Measurements from ENCODE around the gene AIG1.

Gene AIG1

GRCh38 chr6:143357561-143358255 lies 297.0 kb downstream of the AIG1 start:
- H3K27ac ChIP-seq: no peak overlapping the region
- H3K4me3 ChIP-seq: no peak overlapping the region
- no peaks in the 10 kb centered on the region for H3K9me3 ChIP-seq (ENCODE audit: low read depth, low read length)
- H3K9ac ChIP-seq (ENCODE audit: insufficient read length): no peak overlapping the region
- DNase-seq (ENCODE audit: low read depth, low spot score): no peak
- H3K36me3 ChIP-seq (ENCODE audit: insufficient read depth, low read length): no peaks in the 10 kb centered on the region
- TF ChIP-seq EZH2 (IDR thresholded peaks at IDR 0.05) (no peak), POLR2AphosphoS5 (IDR thresholded peaks at IDR 0.05; ENCODE audit: borderline replicate concordance, low read depth, low read length) (no peak), FOXP2 (optimal IDR thresholded peaks at IDR 0.05; ENCODE audit: control extremely low read depth, extremely low read length, insufficient read depth) (no peak)

- TF ChIP-seq EZH2 (IDR thresholded peaks at IDR 0.05) (no peak), POLR2AphosphoS5 (IDR thresholded peaks at IDR 0.05; ENCODE audit: borderline replicate concordance, low read depth, low read length) (no peak), FOXP2 (optimal IDR thresholded peaks at IDR 0.05; ENCODE audit: control extremely low read depth, extremely low read length, insufficient read depth) (no peak)
- DNase-seq (ENCODE audit: low read depth, low spot score): no peak
- Histone ChIP-seq H3K27ac (no peak overlapping the region), H3K4me3 (no peak overlapping the region), H3K36me3 (ENCODE audit: insufficient read depth, low read length) (no peaks in the 10 kb centered on the region), H3K9me3 (ENCODE audit: low read depth, low read length) (no peaks in the 10 kb centered on the region), H3K9ac (ENCODE audit: insufficient read length) (no peak overlapping the region)
These were observed 301.0 kb downstream of the AIG1 start for GRCh38 chr6:143361536-143362191.

- H3K9me3 ChIP-seq (ENCODE audit: low read depth, low read length): no peaks in the 10 kb centered on the region
- no peak for DNase-seq (ENCODE audit: low read depth, low spot score)
These were observed 301.5 kb downstream of the AIG1 start for GRCh38 chr6:143362192-143362558.

DNA sequence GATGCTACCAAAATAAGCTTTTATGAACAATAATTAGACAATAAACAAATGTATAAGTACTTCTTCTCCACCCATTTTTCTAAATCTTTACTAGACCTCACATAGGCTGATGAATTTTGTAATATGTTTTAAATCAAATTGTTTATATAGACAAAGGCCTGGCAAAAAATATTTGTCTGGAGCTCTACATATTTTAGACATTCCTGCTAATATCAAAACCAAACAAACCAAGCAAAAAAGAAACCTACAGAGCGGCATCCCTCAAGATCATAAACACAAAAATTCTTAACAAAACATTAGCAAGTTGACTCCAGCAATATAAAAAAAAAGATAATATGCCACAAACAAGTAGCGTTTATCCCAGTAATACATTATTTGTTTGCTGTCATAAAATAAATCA lies 302.6 kb downstream of the AIG1 start:
- H3K9me3 ChIP-seq (ENCODE audit: low read depth, low read length): no peaks in the 10 kb centered on the region
- no peak overlapping the region for H3K4me3 ChIP-seq
- no peaks in the 10 kb centered on the region for H3K36me3 ChIP-seq (ENCODE audit: insufficient read depth, low read length)
- TF ChIP-seq FOXP2 (optimal IDR thresholded peaks at IDR 0.05; ENCODE audit: control extremely low read depth, extremely low read length, insufficient read depth): no peak
- no peak for TF ChIP-seq POLR2AphosphoS5 (IDR thresholded peaks at IDR 0.05; ENCODE audit: borderline replicate concordance, low read depth, low read length)
- TF ChIP-seq EZH2 (IDR thresholded peaks at IDR 0.05): no peak
- H3K27ac ChIP-seq: no peak overlapping the region
- DNase-seq (ENCODE audit: low read depth, low spot score): no peak
- H3K9ac ChIP-seq (ENCODE audit: insufficient read length): no peak overlapping the region

More at GRCh38 chr6:143362192-143362558, 301.5 kb downstream of the AIG1 start:
- H3K9ac ChIP-seq (ENCODE audit: insufficient read length): no peak overlapping the region
- no peaks in the 10 kb centered on the region for H3K36me3 ChIP-seq (ENCODE audit: insufficient read depth, low read length)
- H3K4me3 ChIP-seq: no peak overlapping the region
- TF ChIP-seq FOXP2 (optimal IDR thresholded peaks at IDR 0.05; ENCODE audit: control extremely low read depth, extremely low read length, insufficient read depth) (no peak), POLR2AphosphoS5 (IDR thresholded peaks at IDR 0.05; ENCODE audit: borderline replicate concordance, low read depth, low read length) (no peak), EZH2 (IDR thresholded peaks at IDR 0.05) (no peak)
- no peak overlapping the region for H3K27ac ChIP-seq

DNA sequence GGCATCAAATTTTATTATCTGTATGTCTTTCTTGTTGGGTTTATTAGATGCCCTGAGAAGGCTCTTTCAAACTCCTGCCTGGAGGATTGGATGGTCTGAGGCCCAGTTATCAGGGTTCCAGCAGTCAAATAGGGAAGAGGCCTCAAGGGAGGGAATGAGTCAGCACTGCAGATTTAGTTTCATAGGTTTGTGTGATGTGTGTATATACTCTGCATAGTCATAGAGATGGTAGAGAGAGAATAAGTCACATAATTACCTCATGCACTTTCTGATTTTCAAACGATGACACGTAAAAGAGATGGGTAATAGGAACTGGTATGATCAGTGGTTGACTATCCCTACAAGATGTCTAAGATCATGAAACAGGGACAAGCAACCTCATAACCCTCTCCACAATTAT lies 307.7 kb downstream of the AIG1 start:
- DNase-seq (ENCODE audit: low read depth, low spot score): no peak
- Histone ChIP-seq H3K4me3 (no peak overlapping the region), H3K9ac (ENCODE audit: insufficient read length) (no peak overlapping the region), H3K36me3 (ENCODE audit: insufficient read depth, low read length) (no peaks in the 10 kb centered on the region), H3K27ac (no peak overlapping the region), H3K9me3 (ENCODE audit: low read depth, low read length) (no peaks in the 10 kb centered on the region)
- TF ChIP-seq EZH2 (IDR thresholded peaks at IDR 0.05) (no peak), FOXP2 (optimal IDR thresholded peaks at IDR 0.05; ENCODE audit: control extremely low read depth, extremely low read length, insufficient read depth) (no peak), POLR2AphosphoS5 (IDR thresholded peaks at IDR 0.05; ENCODE audit: borderline replicate concordance, low read depth, low read length) (no peak)

GRCh38 chr6:143369971-143370370 lies 309.3 kb downstream of the AIG1 start:
- no peak overlapping the region for H3K4me3 ChIP-seq
- H3K9me3 ChIP-seq (ENCODE audit: low read depth, low read length): no peaks in the 10 kb centered on the region
- DNase-seq (ENCODE audit: low read depth, low spot score): no peak
- H3K27ac ChIP-seq: no peak overlapping the region
- TF ChIP-seq EZH2 (IDR thresholded peaks at IDR 0.05) (no peak), POLR2AphosphoS5 (IDR thresholded peaks at IDR 0.05; ENCODE audit: borderline replicate concordance, low read depth, low read length) (no peak), FOXP2 (optimal IDR thresholded peaks at IDR 0.05; ENCODE audit: control extremely low read depth, extremely low read length, insufficient read depth) (no peak)
- no peak overlapping the region for H3K9ac ChIP-seq (ENCODE audit: insufficient read length)
- no peaks in the 10 kb centered on the region for H3K36me3 ChIP-seq (ENCODE audit: insufficient read depth, low read length)

DNA sequence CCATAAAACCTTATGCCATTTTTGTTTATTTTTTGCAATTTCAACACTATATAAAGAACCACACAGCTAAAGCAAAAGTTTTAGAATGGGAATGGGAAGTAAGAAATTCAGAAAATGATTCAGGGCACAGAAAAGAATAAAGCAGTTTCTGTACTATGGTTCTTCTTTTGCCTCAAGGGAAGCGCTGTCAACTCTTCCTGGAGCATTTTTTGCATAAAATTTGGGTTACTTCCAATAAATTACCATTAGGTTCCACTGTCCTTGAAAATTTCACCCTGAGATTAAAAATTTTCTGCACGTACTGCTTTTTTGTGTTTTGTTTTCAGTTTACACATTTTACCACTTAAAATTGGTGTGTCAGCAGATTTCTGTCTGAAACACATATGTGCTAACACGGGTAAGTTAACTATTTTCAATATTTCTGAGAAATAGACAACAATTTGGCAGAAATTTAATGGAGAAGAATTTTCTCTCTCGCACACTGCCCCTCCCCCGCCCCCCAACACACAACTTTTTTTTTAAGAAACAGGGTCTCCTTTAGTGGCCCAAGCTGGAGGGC lies 310.2 kb downstream of the AIG1 start:
- DNase-seq (ENCODE audit: low read depth, low spot score): peak; percentile 14
- Histone ChIP-seq H3K36me3 (ENCODE audit: insufficient read depth, low read length) (no peaks in the 10 kb centered on the region), H3K9me3 (ENCODE audit: low read depth, low read length) (no peaks in the 10 kb centered on the region), H3K9ac (ENCODE audit: insufficient read length) (no peak overlapping the region), H3K27ac (no peak overlapping the region; the same call in 1 of the 2 replicates), H3K4me3 (peak overlapping the region; percentile 23; the same call in 1 of the 2 replicates)
- no peak for TF ChIP-seq POLR2AphosphoS5 (IDR thresholded peaks at IDR 0.05; ENCODE audit: borderline replicate concordance, low read depth, low read length)
- TF ChIP-seq FOXP2 (optimal IDR thresholded peaks at IDR 0.05; ENCODE audit: control extremely low read depth, extremely low read length, insufficient read depth): no peak
- TF ChIP-seq EZH2 (IDR thresholded peaks at IDR 0.05): no peak

- no peak for TF ChIP-seq POLR2AphosphoS5 (IDR thresholded peaks at IDR 0.05; ENCODE audit: borderline replicate concordance, low read depth, low read length)
- no peak for TF ChIP-seq EZH2 (IDR thresholded peaks at IDR 0.05)
- TF ChIP-seq FOXP2 (optimal IDR thresholded peaks at IDR 0.05; ENCODE audit: control extremely low read depth, extremely low read length, insufficient read depth): no peak
- Histone ChIP-seq H3K4me3 (no peak overlapping the region), H3K27ac (no peak overlapping the region), H3K36me3 (ENCODE audit: insufficient read depth, low read length) (no peaks in the 10 kb centered on the region), H3K9ac (ENCODE audit: insufficient read length) (no peak overlapping the region), H3K9me3 (ENCODE audit: low read depth, low read length) (no peaks in the 10 kb centered on the region)
- no peak for DNase-seq (ENCODE audit: low read depth, low spot score)
These were observed 311.7 kb downstream of the AIG1 start for GRCh38 chr6:143372199-143372882.

Measured in SK-N-MC (cell line).